NOMO-1 treated with DMSO at 0.1 percent for 48 hours (cell line): ENCODE measurements around the gene ANKRD6.

Experiments
- DNase-seq: peaks from one replicate; lab custom pipeline; 2025; ENCODE audit not compliant: unreplicated experiment; lab: John Stamatoyannopoulos, UW

Gene ANKRD6

DNA sequence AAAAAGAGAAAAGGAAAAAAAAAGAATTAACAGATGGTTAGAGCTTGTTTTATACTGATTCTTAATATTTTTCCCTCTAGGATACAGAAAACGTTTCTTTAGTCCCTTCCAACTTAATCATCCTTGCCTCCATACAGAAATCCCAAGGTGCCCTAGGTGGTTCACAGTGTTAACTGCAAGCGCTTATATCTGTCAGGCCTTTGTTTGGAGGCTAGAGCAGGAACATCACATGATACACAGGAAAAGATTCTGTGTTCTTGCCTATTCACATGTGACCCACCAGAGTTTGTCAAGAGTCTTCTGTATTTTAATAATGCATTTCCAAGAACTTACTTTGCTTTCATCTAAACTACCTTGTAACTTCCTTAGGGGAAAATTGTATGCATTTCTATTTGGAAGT, 31.3 kb downstream of the ANKRD6 start:
- DNase-seq = no peak

GRCh38 chr6:89467437-89467836, 34.5 kb downstream of the ANKRD6 start:
- no peak for DNase-seq

GRCh38 chr6:89468998-89469397, 36.0 kb downstream of the ANKRD6 start:
- DNase-seq = no peak

- no peak for DNase-seq
Measured at GRCh38 chr6:89471287-89471867, 38.4 kb downstream of the ANKRD6 start.

GRCh38 chr6:89475101-89475500, 42.1 kb downstream of the ANKRD6 start:
- no peak for DNase-seq

GRCh38 chr6:89475634-89476033, 42.7 kb downstream of the ANKRD6 start:
- DNase-seq = no peak

- no peak for DNase-seq
Measured at GRCh38 chr6:89479897-89480296, 46.9 kb downstream of the ANKRD6 start.

DNA sequence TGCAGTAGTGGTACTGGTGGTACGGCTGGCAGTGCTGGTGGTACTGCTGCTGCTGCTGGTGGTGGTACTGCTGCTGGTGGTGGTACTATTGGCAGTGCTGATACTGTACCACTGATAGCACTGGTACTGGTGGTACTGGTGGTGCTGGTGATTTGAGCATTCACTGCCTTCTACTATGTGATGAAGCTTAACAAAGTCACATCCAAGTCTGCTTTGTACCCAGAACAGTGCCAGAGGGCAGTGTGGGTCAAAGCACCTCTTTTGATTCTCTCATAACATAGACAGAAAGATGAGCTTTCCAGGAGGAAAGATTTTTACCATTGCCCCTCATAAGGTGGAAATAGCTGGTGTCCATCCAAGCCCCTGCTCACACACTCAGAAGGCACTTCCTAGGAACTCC, 48.7 kb downstream of the ANKRD6 start:
- no peak for DNase-seq

- DNase-seq = no peak
Measured at GRCh38 chr6:89482126-89482525, 49.2 kb downstream of the ANKRD6 start.

GRCh38 chr6:89483111-89483720, 50.3 kb downstream of the ANKRD6 start:
- no peak for DNase-seq

GRCh38 chr6:89485320-89485719, 52.4 kb downstream of the ANKRD6 start:
- no peak for DNase-seq

DNA sequence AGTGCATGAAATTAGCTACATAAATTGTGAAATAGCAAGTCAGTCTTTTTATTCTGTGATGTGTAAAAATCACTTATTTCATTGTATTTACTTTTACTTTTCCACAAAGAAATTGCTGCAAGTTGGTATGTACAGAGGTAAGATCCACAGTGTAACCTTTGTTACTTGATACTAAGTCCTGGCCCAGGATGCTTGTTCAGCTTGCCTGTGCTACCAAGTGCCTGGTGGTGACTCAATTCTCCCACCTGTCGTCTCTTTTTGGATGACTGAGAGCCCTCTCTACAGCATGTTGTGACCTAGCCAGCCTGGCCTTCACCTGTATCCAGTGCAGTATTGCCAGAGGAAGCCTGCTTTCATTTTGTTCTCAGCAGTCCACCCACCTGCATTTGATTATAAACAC, 54.9 kb downstream of the ANKRD6 start:
- DNase-seq = no peak

DNA sequence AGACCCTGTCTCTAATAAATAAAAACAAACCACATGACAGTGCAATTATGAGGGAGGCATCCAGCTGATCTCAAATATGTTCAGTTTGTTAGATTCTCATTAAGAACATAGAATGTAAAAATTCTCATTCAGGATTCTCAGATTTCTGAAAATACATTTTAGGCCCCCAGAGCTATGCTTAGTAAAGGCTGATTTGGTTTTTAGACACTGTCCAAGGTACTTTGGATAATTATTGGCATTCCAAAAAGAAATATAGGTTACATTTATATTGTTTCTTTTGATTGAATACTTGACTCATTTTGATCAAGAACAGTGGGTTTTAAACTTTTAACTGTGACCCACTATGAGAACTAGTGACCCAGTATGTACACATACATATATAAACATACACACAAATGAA, 55.5 kb downstream of the ANKRD6 start:
- DNase-seq = no peak

DNA sequence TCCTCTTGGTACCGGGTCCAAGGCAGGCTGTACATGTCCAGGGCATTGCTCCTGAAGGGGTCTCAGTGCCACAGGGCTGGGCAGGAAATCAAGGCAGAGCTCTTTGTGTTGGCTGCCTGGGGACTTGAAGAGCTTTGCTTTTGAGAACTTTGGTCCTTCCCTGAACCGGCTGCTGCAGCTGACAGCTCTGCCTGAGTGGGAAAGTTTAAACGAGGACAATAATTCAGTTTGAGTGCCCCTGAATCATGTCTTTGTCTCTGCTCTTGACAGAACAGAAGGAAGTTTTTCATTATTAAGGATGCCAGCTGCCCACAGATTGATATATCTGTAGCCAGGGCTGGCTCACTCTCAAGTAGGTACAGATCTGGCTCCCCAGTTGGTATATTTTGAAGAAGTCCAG, 56.1 kb downstream of the ANKRD6 start:
- no peak for DNase-seq

GRCh38 chr6:89492025-89492640, 59.2 kb downstream of the ANKRD6 start:
- DNase-seq = no peak

DNA sequence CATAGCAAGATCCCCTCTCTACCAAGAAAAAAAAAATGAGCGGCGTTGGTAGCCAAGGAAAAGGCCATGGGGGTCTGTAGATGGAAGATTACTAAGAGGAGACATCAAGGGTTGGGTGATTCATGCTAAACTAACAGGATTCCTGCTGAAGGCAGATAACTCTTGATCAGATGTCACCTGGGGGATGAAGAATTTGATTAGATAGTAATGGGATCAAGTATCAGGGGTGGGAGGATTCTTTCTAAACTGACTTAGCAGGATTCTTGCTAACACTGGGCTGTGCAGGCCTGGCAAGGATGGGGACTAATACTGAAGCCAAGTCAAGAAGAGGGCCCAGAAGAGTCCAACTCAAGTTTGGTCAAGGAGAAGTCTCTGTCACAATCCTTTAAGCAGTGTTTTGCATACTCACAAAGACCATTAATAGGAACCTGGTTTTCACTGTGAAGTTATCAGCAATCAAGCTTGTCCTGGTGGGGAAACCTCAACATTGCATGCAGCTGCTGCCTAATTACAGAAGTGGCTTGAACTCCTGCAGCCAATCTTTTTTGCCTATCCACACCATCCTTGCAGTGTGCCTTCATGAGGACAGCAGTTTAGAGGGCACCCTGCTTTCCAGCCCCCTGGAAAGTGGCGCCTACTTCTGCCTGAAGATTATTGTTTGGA, 61.3 kb downstream of the ANKRD6 start:
- no peak for DNase-seq

- DNase-seq = no peak
Measured at GRCh38 chr6:89495961-89496535, 63.1 kb downstream of the ANKRD6 start.

- no peak for DNase-seq
Measured at GRCh38 chr6:89500611-89501010, 67.7 kb downstream of the ANKRD6 start.

GRCh38 chr6:89501222-89501621, 68.3 kb downstream of the ANKRD6 start:
- DNase-seq = no peak

DNA sequence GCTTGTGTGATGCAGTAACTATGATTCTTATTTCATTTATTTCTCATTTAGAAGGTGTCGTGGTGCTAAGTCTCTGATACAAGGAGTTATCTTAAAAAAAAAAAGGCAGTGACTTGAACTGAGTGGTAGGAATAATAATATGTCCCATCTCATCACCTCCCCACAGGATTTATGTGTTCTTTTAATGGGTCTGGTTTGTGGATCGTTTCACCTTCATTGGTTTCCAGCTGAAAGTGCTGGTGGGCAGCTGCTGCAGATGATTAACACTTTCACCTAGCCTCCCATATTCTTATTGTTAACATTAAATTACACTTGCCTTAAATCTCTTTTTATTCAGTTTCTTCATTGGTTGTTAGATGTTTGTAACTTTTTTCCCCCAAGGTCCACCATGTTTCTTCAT, 68.8 kb downstream of the ANKRD6 start:
- DNase-seq = no peak

- DNase-seq = no peak
Measured at GRCh38 chr6:89503641-89504040, 70.7 kb downstream of the ANKRD6 start.

GRCh38 chr6:89505847-89506246, 72.9 kb downstream of the ANKRD6 start:
- no peak for DNase-seq
